HG02623 (cell line): ENCODE measurements around the gene TEF.
"Not testable (repeated sequence)": the region's sequence is repeated elsewhere in the genome, so short reads cannot be mapped to it uniquely, and the experiment has no call there.

Experiments used
- ATAC-seq: cut with Tn5 transposase; IDR thresholded peaks from one replicate; pipeline ENCODE4 v1.9.1; 2021; ENCODE audit warnings: moderate library complexity; ENCODE audit not compliant: unreplicated experiment

TEF gene

DNA sequence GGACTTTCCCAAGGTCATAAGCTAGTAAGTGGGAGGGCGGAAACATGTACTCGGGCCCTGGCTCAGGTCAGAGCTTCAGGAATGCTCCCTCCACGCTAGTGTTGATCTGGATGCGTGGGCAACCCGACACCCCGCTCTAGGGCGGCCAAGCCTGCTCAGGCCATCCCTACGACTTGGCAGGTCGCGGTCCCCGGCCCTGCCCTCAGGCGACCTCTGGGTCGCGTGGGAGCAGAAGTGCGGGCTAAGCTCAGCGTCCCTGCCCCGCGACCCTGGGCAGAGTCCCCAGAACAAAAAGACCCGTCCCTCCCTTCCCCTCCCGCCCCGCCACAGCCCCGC is 781 bp upstream of the TEF start:
- peak; percentile 1 for ATAC-seq

DNA sequence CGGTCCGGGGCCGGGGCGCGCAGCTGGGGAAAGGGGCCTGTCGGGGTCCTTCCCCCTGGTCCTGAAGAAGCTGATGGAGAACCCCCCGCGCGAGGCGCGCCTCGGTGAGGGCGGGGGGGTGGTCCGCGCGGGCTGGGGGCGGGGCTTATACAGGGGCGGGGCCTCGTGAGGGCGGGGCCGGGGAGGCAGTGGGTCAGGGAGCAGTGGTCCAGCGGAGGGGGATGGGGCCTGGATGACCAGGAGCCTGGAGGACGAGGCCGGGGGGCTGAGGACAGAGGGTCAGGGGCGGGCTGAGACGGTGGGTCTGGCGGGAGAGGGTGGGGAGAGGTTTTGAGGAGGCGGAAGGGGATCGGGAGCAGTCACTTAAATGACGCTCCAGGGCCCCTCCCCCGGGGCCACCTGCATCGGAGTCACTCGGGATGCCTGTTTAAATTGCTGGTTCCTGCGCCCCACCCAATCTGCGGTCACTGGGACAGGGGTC is 396 bp downstream of the TEF start:
- ATAC-seq: peak; percentile 29

DNA sequence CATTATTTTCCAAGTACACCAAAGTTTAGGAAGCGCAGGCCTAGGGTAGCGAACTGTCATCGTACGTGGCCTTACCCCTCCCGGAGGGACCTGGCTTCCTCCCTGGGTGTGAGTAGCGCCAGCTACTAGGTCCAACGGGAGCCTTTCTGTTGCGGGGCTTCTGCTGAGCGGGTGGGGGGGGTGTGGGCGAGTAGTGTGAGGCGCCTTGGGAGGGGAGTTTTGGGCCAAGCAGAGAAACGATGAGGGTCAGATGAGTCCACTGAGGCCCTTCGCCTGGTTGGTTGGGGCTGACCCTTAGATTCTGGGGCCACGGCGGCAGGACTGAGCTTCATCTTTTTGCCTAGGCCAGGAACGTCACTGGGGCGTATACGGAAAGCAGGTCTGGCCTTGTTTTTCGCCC is 868 bp downstream of the TEF start:
- no peak for ATAC-seq

DNA sequence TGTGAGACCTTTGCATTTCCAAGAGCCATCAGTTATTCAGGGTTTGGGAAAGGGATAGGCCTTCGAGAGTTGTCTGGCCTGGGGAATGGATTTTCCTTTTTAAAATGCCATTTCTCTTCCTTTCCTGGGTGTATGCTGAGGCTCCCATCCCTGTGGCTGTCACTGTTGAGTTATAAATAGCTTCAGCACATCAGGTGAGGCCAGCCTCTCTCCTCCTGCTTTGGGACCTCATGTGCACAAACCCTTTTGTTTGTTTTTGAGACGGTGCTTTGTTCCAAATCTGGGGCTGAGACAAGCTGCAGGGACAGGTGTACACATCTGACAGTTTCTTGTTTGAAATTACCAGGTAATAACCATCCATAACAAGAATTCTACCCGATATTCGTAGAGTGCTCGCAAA is 1.3 kb downstream of the TEF start:
- no peak for ATAC-seq

DNA sequence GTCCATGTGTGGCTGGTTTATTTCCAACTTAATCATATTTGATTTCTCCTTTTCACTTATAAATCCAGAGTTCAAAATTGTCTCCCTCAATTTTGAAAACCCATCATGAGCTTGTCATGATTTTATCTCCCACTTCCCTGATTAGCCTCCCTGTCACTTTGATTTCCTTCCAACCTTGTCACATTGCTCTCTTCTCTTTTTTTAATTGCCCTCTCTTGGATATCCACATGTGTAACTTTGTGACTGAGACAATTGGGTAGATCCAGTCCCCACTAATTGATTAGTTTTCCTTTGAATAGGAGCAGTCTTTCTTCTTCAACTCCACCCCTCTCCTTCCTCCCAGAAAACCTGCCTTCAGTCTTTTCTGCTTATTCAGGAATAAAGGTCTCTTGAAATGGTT is 2.4 kb downstream of the TEF start:
- no peak for ATAC-seq

DNA sequence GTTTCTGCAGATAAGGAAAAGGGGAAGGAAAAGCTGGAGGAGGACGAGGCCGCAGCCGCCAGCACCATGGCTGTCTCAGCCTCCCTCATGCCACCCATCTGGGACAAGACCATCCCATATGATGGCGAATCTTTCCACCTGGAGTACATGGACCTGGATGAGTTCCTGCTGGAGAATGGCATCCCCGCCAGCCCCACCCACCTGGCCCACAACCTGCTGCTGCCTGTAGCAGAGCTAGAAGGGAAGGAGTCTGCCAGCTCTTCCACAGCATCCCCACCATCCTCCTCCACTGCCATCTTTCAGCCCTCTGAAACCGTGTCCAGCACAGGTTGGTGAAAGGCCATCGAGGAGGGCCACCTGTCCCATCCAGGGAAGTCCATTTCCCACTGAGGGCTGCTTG is 5.6 kb downstream of the TEF start:
- no peak for ATAC-seq

DNA sequence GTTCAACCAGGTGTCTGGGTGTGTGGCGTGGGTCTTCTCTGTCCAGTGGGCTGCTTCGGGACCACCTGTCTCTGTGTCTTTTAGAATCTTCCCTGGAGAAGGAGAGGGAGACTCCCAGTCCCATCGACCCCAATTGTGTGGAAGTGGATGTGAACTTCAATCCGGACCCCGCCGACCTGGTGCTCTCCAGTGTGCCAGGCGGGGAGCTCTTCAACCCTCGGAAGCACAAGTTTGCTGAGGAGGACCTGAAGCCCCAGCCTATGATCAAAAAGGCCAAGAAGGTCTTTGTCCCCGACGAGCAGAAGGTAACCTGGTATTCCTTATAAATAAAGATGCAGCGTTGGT is 12.2 kb downstream of the TEF start:
- ATAC-seq: no peak

DNA sequence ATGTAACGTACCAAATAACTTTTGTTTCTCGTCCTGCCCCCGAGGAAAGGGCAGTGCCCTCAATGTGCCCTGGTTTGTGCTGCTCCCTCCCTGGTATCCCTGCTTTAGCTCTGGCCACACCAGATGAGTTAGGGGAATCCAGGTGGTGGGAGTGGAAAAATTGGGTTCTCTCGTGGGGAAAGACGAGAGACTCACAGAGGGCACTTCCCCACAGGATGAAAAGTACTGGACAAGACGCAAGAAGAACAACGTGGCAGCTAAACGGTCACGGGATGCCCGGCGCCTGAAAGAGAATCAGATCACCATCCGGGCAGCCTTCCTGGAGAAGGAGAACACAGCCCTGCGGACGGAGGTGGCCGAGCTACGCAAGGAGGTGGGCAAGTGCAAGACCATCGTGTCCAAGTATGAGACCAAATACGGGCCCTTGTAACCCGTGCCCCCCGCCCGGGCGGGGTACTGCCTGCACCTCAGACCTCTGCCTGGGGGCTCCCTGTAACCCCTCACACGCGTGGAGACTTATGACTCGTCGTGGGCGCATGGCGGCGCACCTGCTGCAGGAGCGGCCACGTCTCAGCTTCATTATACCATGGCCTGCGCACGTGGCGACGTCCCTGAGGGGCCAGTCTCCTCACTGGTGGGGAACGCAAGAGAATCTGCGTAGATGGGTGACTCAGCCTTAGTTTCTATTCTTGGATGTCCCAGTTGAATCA is 13.9 kb downstream of the TEF start:
- no peak for ATAC-seq

DNA sequence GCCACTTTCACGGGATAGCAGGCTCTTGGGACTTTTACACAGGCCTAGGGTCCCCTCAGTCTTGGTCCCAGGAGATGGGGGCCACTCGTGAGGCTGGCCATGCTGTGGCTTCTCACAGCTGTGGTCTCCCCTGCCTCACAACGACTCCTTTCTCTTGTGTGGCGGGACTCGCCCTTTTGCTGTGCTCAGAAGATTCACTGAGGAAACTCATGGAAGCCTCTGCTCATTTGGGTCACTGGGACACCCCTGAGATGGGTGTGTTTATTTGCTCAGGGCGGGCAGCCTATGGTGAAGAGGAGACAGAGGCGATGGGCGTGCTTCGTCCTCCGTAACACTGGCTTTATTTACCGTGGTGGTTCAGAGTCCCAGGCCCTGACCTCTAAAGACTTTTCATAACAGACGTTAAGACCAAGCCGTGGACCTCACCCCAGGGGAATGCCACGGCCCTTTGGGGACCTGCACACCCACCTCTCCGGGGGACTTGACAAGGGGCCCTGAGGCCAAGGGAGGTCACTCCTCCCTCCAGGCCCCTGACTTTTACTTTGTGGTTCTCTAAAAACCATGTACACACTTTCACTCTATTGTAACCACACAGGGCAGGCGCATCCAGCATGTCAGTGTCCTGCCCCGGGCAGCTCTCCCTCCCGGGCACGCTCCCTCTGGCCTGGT is 15.5 kb downstream of the TEF start:
- no peak for ATAC-seq

DNA sequence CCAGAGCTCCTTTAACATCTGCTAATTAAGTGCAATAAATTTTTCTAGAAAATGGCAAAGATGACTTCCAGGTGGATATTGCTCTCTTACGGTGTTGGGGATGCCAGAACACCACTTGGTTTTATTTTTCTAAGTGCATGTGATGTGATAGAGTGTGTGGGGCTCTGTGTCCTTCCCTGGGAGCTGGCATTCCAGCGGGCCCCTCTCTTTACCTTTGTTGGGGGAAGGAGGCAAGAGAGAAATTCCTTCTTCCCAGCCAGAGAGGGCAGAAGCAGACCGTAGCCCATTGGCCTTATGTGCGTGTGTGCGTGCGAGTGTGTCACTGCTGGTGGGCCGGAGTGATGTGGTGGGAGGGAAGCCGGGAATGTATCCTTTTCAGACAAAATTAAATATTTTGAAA is 17.2 kb downstream of the TEF start:
- no peak for ATAC-seq

DNA sequence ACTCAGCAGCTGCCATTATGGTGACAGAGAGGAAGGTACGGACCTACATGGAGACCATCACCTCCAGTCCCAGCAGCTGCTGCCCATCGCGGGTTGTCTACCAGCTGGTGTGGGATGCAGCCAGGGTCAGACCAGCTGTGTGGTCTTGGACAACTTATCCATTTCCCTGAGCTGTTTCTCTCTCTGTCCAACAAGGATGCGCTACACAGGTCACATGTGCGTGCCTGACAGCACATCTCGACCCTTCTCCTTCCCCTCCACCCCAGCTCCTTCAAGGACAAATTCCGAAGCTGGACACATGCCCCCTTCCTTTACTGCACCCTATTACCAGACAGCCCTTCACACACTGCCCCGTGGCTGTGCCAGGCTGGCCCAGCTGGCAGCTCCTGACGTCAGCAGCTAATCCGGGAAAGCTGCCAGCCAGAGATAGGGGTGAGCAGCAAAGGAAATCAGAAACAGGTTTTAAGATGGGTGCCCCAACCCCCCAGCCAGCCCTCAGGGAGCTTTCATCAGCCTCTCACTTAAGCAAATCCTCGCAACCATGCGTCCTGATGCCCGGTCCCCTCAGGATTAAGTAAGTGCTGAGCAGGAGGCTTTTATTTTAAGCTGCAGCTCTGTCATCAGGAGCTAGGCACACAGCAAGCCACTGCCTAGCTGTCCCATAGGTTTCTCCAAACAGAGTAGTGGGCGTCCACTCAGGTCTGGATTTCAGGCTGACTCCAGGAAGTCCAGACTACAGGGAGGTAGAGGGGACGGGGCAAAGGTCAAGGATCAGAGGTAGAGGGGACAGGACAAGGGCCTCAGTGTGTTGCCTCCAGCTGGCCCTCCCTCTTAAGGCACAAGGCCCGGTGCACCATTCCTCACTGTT is 20.3 kb downstream of the TEF start:
- ATAC-seq: no peak

DNA sequence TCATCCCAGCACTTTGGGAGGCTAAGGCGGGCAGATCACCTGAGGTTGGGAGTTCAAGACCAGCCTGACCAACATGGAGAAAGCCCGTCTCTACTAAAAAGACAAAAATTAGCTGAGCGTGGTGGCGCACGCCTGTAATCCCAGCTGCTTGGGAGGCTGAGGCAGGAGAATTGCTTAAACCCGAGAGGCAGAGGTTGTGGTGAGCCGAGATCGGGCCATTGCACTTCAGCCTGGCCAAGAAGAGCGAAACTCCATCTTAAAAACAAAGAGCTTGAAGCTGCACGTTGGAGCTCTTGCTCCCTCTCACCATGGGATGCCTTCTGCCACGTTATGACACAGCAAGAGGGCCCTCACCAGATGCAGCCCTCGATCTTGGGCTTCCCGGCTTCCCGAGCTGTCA is 21.1 kb downstream of the TEF start:
- not testable (repeated sequence) for ATAC-seq

DNA sequence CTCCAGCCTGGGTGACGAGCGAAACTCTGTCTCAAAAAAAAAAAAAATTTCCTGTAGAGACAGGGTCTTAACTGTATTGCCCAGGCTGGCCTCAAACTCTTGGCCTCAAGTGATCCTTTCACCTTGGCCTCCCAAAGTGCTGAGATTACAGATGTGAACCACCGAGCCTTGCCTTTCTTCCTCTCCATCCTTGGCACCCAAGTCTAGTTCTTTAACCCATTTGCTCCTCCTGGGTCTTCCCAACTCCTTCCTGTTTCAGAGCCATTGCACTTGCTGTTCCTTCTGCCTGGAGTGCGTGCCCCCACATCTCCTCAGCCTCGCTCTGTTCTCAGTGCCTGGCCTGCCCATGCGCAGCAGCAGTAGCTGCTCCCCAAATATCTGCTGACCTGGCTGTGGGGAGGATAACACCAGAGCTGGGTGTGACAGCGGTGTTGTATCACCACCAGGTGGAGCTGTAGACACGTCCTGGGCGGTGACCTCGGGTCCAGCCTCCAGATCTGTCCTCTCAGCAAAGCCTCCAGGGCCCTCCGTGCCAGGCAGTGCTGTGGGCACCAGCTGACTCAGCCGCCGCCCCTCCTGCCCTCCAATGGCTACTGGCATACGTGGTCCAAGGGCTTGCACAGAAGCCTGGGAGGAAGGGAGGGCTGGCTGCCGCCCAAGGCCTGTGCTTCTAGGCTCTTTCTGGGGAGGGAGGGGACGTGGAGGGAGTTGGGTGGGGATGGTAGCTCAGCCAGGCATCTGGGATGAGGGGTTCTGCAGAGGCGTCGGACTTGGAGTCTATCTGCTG is 22.0 kb downstream of the TEF start:
- no peak for ATAC-seq

DNA sequence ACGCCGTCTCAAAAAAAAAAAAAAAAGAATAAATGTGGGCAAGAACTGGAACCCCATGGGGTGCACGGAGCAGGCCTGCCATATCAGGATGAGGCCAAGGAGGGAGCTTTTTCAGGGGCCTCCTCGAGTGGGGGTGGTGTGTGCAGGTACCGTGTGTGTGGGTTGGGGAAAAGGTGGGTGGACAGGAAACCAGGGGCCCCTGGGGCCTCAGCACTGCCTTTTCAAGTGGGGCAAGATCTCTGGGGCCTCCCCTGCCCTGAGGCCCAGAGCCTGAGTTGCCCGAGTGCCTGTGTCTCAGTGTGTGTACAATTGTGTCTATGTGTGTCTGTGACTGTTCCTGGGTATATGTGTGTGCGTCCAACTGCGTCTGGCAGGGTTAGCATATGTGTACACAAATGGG is 23.8 kb downstream of the TEF start:
- no peak for ATAC-seq

DNA sequence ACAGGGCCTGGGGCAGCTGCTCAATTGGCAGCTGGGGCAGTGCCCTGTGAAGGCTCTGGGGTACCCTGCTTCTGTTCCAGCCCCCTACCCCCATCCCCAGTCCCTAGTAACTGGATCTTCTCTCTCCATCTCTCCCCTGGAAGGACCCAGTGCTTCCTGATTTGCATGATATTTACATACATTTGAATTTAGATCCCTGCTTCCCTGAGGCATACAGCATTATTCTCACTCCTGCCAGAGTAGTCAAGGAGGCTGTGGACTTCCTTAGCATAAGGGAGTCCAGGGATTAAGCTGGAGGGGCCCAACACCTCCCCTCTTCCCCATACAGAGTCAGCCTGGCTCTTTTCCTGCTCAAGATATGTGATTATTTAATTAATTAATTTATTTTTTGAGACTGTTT is 24.7 kb downstream of the TEF start:
- ATAC-seq: no peak

DNA sequence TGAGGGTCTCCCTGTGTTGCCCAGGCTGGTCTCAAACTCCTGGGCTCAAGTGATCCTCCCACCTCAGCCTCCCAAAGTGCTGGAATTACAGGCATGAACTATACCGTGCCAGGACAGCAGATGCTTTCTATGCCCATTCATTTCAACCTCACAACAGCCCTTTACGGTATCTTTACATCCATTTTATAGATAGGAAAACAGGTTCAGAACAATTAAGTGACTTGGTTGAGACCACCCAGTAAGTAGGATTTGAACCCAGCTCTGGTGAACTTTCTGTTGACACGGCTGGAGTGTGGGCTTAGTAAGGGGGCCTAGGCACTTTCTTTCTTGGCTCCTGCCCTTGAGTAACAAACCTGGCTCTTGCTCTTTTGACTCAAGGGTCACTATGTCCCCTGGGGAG is 25.7 kb downstream of the TEF start:
- no peak for ATAC-seq

DNA sequence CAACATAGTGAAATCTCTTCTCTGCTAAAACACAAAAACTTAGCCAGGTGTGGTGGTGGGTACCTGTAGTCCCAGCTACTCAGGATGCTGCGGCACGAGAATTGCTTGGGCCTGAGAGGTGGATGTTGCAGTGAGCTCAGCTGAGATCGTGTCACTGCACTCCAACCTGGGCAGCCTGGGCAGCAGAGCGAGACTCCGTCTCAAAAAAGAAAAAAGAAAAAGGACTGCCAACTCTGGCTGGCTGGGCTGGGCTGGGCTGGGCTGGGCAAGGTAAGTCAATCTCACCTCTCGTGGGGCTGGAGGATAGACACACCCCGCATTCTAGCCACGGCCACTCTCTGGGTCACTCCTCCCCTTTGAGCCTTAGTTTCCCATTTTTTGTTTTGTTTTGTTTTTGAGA is 26.9 kb downstream of the TEF start:
- ATAC-seq: no peak

DNA sequence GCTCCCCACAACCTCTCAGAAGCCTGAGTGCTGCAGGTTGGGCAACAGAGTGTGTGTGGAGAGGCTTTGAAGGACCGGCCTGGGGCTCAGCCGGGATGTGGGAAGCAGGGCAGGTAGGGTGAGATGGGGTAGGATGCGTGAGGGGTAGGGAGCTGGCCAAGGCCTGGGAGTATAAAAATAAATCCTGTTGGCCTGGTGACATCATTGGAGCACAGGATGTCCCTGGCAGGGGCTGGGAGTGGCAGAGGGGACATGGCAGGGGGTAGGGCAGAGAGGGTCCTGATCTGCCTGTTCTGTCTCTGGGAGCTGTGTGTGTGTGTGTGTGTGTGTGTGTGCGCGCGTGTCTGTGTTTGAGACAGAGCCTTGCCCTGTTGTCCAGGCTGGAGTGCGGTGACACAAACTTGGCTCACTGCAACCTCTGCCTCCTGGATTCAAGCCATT is 28.6 kb downstream of the TEF start:
- ATAC-seq: no peak

DNA sequence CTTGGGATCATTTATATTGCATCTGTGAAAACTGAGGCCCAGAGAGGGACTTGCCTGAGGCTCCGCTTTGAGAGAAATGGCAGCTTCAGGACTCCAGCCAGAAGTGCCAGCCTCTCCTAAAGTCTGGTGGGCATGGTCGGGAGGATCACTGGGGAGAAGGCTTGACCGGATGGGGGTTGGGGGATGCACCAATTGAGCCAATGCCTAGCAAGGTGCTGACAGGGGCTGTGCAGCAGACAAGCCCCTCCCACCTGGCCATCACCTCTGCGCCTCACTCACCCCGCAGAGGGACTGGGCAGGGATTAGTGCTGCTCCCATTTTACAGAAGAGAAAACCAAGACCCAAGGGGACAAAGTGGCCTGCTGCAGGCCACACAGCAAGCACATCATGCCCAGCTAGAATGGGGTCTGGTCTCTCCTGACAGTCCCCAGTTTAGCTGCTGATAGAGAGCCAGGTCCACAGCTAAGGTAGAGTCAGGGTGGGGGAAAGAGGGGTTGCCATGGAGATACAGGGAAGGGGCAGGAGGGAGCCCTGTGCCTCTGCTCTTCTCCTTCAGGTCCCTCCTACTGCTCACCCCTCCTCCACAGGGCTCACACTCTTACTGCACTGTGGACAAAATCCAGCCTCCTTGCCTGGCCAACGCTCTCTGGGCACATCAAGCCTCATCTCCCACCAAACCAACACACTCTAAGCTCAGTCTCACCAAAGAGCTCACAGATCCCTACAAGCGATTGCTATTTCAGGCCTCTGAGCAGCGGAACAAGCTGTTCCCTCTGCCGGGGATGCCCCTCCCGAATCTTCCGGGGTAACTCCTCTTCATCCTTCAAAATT is 29.5 kb downstream of the TEF start:
- no peak for ATAC-seq

DNA sequence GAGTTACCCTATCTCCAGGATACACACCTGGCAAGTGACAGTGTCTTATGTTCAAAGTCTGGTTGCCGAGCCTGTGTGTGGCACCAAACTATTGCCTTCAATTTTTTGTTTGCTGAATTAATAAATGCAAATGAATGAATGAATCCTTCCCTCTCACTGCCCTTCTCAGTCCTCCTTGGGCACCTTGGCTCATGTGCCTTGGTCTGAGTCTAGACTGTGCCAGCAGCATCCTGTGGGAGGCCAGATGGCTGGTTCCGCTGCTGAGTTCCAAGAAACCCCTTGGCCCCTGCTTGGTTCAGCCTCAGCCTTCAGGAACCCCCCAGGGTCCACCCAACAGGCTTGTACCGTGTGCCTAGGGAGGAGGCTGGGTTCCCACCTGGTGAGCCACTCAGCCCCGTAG is 33.8 kb downstream of the TEF start:
- ATAC-seq: no peak
